HL-60 (cell line): ENCODE data around the gene SLC25A48.

ENCODE experiments used
- REST ChIP-seq: IDR thresholded peaks from 2 replicates; pipeline ENCODE4 v1.6.1; 2012; ENCODE audit warnings: low read depth; ENCODE audit not compliant: insufficient replicate concordance
- TF ChIP-seq, protein P1 (sequence below): IDR thresholded peaks from one replicate; pipeline ENCODE4 v1.5.1; 2011; ENCODE audit warnings: low read length, control low read depth, inconsistent platforms; ENCODE audit not compliant: insufficient read depth

DNA sequence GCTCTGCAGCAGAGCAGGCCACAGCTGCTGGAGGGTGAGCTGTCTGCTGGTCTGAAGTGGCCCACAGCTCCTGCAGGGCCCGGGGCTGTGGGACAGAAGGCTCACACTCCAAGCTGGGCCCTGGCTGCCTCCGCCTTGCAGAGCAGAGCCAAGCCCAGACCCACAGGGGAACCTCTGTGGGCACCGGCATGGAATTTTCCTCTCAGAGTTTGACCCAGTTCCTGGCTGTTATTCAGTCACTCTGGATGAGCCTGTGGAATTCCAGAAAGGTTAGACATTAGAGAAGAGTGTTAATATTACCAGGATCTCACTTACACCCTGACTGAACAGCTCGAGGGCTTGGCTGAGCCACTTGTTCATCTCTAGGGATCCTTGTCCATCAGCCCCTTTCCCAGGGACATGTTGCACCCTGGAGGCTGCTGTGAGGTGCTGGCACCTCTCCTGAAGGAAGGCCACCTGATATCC is 43.7 kb downstream of the SLC25A48 start:
- TF ChIP-seq, protein P1, sequence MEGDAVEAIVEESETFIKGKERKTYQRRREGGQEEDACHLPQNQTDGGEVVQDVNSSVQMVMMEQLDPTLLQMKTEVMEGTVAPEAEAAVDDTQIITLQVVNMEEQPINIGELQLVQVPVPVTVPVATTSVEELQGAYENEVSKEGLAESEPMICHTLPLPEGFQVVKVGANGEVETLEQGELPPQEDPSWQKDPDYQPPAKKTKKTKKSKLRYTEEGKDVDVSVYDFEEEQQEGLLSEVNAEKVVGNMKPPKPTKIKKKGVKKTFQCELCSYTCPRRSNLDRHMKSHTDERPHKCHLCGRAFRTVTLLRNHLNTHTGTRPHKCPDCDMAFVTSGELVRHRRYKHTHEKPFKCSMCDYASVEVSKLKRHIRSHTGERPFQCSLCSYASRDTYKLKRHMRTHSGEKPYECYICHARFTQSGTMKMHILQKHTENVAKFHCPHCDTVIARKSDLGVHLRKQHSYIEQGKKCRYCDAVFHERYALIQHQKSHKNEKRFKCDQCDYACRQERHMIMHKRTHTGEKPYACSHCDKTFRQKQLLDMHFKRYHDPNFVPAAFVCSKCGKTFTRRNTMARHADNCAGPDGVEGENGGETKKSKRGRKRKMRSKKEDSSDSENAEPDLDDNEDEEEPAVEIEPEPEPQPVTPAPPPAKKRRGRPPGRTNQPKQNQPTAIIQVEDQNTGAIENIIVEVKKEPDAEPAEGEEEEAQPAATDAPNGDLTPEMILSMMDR = no peak
- no peak for TF ChIP-seq REST
